ENCODE results near the gene MED8. TPM values are rescaled to one million over a fixed set of nuclear protein-coding genes. Genes with fewer than 3 reads are reported as not detected.

The MED8 gene
- total and polyA plus RNA-seq, 2 of the 4 experiments (the other 2 are of a cell fraction): 61.1 to 120 TPM

- no TSS peak for BruUV-seq (replicated peaks)
- Histone ChIP-seq H3K4me1 (ENCODE audit: control insufficient read depth, insufficient read depth, low read length) (peaks cover 13% of the 10 kb centered on the region), H3K23ac (ENCODE audit: low read depth, low read length) (peak overlapping the region; percentile 68), H3K79me1 (ENCODE audit: low read depth in 1 of 2, low read length in 2 of 2) (peaks cover 29 to 73% of the 10 kb centered on the region in 2 experiments), H3K4me2 (ENCODE audit: low read depth, low read length) (no peak overlapping the region; the same call in 1 of the 2 replicates), H2AFZ (replicated peaks; ENCODE audit: low read length, poor library complexity) (peak overlapping the region; percentile 14), H3K14ac (replicated peaks; ENCODE audit: low read depth, low read length) (peak overlapping the region; percentile 86), H4K91ac (ENCODE audit: insufficient read depth, low read depth, low read length) (peak overlapping the region; percentile 92), H4K8ac (ENCODE audit: low read depth in 2 of 2, low read length in 2 of 2) (peak overlapping the region; percentile 94 to 96), H4K20me1 (ENCODE audit: insufficient read depth, low read length) (no peaks in the 10 kb centered on the region), H3K4ac (ENCODE audit: low read depth, low read length) (peak overlapping the region; percentile 92), H2BK20ac (ENCODE audit: low read depth, low read length) (peak overlapping the region; percentile 84), H3K27ac (ENCODE audit: insufficient read depth, low read length) (peak overlapping the region; percentile 60), H3K9ac (ENCODE audit: low read depth, low read length) (no peak overlapping the region), H3K18ac (ENCODE audit: low read depth, low read length) (peak overlapping the region; percentile 41; the same call in 1 of the 2 replicates), H2BK120ac (ENCODE audit: low read depth, low read length) (peak overlapping the region; percentile 87), H2AK5ac (ENCODE audit: low read depth, low read length) (peak overlapping the region; percentile 89), H3K27me3 (ENCODE audit: control insufficient read depth, insufficient read depth, low read length) (no peaks in the 10 kb centered on the region), H3K4me3 (ENCODE audit: insufficient read depth, low read depth, low read length) (no peak overlapping the region), H3K36me3 (ENCODE audit: control insufficient read depth, insufficient read depth, low read length) (0 out of 2 replicates have a peak, but pooled peaks cover 8% of the 10 kb centered on the region), H3K9me3 (ENCODE audit: control insufficient read depth, insufficient read depth, low read length) (no peaks in the 10 kb centered on the region), H4K5ac (ENCODE audit: low read depth, low read length) (peak overlapping the region; percentile 26; the same call in 1 of the 2 replicates), H3K56ac (ENCODE audit: extremely low read depth, insufficient read depth, low read length) (peak overlapping the region; percentile 61), H3K9me1 (ENCODE audit: insufficient read depth, low read length) (peaks cover 10% of the 10 kb centered on the region), H2BK5ac (ENCODE audit: low read depth, low read length, poor library complexity, severe bottlenecking) (peak overlapping the region; percentile 86), H2AK9ac (replicated peaks; ENCODE audit: low read depth, low read length, poor library complexity) (peak overlapping the region; percentile 63), H2BK15ac (ENCODE audit: low read depth, low read length) (peak overlapping the region; percentile 97)
- WGBS, 2 experiments (ENCODE audit: extremely low coverage in 2 of 2, insufficient read length in 1 of 2): no CpG with 5 or more reads among the region's 4 CpGs
- CTCF ChIA-PET: no interaction called here
- dilution Hi-C loops (cut with HindIII; ENCODE audit: low sequenced_read_pairs, unreplicated experiment): no loop called here
- in situ Hi-C loops (cut with MboI; ENCODE audit: low sequenced_read_pairs): no loop called here
- POLR2A ChIA-PET (ENCODE audit: unreplicated experiment): no interaction called here
- DNase-seq (peak; percentile 88), ATAC-seq (ENCODE audit: low read depth) (peak; percentile 42)
- intact Hi-C loops (cut with micrococcal nuclease): no loop called here
- peak; percentile 83 for TF ChIP-seq FOS (IDR thresholded peaks at IDR 0.05; ENCODE audit: low read depth, low read length)
- TF ChIP-seq CEBPB (IDR thresholded peaks at IDR 0.05; ENCODE audit: low read depth, low read length): peak; percentile 61
- no peak for TF ChIP-seq RAD21 (IDR thresholded peaks at IDR 0.05; ENCODE audit: low read length)
- TF ChIP-seq BHLHE40 (IDR thresholded peaks at IDR 0.05; ENCODE audit: low read depth, low read length): no peak
- TF ChIP-seq RCOR1 (IDR thresholded peaks at IDR 0.05; ENCODE audit: insufficient replicate concordance, low read length): peak; percentile 84
- peak; percentile 17; the same call in 1 of the 2 replicates for TF ChIP-seq NFE2L2 (IDR thresholded peaks at IDR 0.05; ENCODE audit: low read depth, low read length)
- no peak for TF ChIP-seq CHD1 (IDR thresholded peaks at IDR 0.05; ENCODE audit: low read depth, low read length)
- no peak for TF ChIP-seq USF2 (IDR thresholded peaks at IDR 0.05; ENCODE audit: low read depth, low read length)
- no peak for TF ChIP-seq ELK1 (IDR thresholded peaks at IDR 0.05; ENCODE audit: borderline replicate concordance, low read depth, low read length)
- no peak for TF ChIP-seq CTCF (conservative IDR thresholded peaks at IDR 0.05; ENCODE audit: low read depth, low read length)
- no peak for TF ChIP-seq MAZ (IDR thresholded peaks at IDR 0.05; ENCODE audit: borderline replicate concordance, low read depth, low read length)
- TF ChIP-seq SMC3 (IDR thresholded peaks at IDR 0.05; ENCODE audit: low read depth, low read length): no peak
- TF ChIP-seq MAFK (IDR thresholded peaks at IDR 0.05; ENCODE audit: low read depth, low read length): no peak; the same call in 1 of the 2 replicates
- no peak for TF ChIP-seq POLR2A (IDR thresholded peaks at IDR 0.05; ENCODE audit: low read depth, low read length)
These were observed 16.3 kb downstream of the MED8 start for GRCh38 chr1:43373066-43373940.

Data from IMR-90 (cell line).